Retina (tissue), 1 donor: Measurements from ENCODE around the gene TMEM117.
"Not testable (repeated sequence)": the region's sequence is repeated elsewhere in the genome, so short reads cannot be mapped to it uniquely, and the experiment has no call there.

ENCODE experiments used
- DNase-seq: peaks from one replicate; pipeline ENCODE4 v3.0.0-alpha.2; 2016

TMEM117 gene

DNA sequence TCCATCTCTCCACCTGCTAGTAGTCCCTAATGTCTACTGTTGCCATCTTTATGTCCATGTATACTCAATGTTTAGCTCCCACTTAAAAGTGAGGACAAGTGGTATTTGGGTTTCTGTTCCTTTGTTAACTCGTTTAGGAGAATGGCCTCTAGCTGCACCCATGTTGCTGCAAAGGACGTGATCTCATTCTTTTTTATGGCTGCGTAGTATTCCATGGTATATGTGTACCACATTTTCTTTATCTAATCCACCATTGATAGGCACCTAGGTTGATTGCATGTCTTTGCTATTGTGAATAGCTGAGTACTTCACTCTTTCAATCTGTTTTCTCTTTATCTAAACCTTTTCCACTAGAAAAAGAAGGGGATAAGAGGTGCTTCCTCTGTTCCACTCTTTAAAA is 130.0 kb downstream of the TMEM117 start:
- DNase-seq, result no peak

- DNase-seq, result no peak
Observed at GRCh38 chr12:43968736-43969135, 132.9 kb downstream of the TMEM117 start.

GRCh38 chr12:43969882-43970281 is 134.0 kb downstream of the TMEM117 start:
- DNase-seq, result no peak

GRCh38 chr12:43973385-43973784 is 137.5 kb downstream of the TMEM117 start:
- DNase-seq, result no peak

GRCh38 chr12:43973993-43974392 is 138.1 kb downstream of the TMEM117 start:
- no peak for DNase-seq

DNA sequence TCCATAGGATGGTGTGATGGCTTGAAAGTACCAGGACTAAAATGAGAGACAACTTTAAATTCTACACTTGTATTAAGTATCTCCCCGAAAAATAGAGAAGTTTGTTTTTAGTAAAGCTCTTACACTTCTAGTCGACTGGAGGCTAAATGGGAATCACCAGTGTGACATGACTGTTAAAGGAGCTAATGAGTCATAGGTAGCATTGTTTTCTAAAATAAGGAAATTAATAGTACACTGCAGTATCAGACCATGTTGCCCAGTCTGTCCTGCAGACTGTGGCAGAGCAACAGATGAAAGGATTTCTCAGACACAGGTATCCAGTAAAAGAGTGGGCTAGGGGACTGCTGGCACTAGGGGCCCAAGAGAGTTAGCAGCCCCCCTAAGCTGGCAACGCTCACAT is 140.1 kb downstream of the TMEM117 start:
- DNase-seq, result no peak

DNA sequence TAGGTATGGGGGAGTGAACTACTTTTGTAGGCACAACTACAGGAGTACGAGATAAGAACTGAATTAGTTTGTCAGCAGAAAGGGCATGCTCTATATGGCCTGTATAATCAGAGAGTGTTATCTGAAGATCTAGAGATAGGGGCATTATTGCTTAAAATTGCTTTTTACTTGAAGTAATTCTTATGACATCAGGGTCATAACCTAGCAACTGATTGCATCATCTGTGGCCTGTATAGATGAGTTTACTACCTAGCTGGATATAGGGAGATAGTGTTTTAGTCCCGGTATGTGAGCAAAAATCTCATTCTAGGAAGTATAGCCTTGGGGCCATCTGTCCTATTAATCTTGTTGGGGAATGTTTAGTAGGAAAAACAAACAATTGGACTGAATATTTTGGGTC is 142.7 kb downstream of the TMEM117 start:
- DNase-seq, result no peak

DNA sequence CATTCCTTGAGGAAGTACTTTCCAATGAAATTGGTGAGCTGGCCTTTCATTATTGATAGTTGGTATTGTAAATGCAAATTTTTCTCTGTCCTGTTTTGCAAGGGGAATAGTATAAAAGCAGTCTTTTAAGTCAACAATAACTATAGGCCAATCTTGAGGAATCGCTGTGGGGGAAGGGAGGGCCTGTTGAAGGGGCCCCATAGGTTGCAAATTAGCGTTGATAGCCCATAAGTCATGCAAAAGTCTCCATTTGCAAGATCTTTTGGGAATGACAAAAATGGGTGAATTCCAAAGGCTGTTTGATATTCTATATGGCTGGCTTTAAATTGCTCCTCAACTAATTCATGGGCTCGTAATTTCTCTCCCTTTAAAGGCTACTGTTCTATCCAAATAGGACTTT is 143.6 kb downstream of the TMEM117 start:
- no peak for DNase-seq

- DNase-seq, result no peak
Observed at GRCh38 chr12:43980627-43981191, 144.8 kb downstream of the TMEM117 start.

GRCh38 chr12:43981726-43982125 is 145.8 kb downstream of the TMEM117 start:
- DNase-seq, result no peak

DNA sequence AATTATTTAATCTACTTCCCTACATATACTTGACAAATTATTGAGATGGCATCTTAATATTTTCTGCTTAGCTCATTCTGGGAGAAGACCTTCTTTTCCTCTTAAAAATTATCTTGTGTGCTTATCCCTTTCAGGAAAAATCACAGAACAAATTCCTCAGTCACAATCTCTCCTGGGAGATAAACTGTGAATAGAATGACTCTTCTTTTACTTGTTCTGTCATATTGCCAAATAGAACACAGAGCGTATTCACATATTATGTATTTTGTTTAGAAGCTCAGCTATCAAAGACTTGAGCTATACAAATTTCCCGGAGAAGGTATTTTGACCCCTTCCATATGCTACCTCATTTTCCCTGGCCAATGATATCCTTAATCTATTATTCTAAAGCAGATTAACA is 146.7 kb downstream of the TMEM117 start:
- DNase-seq, result no peak

- DNase-seq, result no peak
Observed at GRCh38 chr12:43988838-43989560, 153.1 kb downstream of the TMEM117 start.

GRCh38 chr12:43992856-43993255 is 157.0 kb downstream of the TMEM117 start:
- DNase-seq, result no peak

DNA sequence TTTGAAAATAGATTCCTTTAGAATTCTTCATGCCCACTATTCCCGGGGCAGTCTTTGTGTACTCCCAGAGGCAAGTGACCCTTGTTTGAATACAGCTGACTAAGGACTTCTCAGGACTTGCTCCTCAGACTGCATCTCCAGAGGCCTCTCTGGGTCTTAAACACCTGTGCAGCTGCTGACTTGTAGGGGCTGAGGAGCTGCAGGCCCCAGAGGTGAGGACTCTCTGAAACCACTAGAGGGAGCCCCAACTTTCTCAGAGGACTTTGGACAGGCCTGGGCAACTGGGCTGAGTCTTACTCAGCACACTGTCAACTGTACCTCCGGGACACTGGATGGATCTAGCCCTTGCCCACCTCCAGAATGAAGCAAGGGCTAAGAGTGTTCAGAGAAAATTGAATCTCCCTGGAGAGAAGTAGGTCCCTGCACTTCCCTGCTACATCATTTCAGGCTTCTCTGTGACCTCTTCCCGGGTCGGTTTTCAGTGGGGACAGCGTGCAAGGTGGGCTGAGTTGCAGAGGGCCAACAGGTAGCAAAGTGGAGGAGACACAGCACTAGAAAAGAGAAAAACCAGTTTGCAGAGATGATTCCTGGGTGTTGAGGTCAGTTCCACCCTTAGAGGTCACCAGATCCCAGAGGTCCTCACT is 164.6 kb downstream of the TMEM117 start:
- no peak for DNase-seq

- no peak for DNase-seq
Observed at GRCh38 chr12:44002607-44003006, 166.7 kb downstream of the TMEM117 start.

DNA sequence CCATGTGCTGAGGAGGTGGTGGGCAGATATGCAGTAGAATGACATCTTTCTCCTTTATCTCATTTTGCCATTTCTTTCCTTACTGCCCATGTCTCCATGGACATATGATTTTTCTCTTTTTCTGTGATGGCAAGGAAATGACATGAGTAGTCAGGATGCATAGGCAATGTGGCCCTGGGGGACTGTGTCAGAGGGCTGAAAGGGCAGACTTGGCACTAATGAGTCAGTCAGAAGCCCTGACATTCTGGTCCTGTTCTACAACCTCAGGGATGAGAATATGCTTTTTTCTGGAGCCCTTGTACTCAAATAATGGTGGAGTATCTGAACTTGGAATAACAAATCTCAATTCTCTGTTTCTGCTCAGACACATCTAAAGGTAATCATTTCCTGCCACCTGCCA is 167.8 kb downstream of the TMEM117 start:
- DNase-seq, result no peak

DNA sequence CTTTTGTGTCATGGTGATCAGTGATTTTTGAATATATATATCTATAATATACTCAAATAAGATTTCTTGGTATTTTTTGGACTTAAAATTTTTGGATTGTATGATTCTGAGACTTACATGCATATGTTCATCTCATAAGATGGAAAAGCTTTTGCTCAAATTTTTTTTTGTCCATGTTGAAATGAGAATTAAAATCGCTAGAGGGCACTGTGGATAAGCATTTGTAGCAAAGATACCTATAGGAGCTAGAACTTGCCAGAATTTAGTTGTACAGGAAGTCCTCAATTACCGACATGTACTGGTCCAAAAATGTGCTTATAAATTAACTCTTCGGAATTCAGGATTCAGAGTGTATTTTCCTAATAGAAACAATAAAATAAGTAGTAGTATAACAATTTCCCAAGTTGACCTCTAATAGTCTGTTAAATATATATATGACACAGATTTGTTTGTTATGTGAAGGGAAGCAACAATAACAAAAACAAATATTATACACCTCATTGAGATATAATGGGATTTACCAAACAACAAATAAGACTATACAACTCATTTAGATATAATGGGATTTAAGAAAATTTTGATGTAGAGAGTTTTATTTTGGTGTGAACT is 179.6 kb downstream of the TMEM117 start:
- DNase-seq, result peak; percentile 42

DNA sequence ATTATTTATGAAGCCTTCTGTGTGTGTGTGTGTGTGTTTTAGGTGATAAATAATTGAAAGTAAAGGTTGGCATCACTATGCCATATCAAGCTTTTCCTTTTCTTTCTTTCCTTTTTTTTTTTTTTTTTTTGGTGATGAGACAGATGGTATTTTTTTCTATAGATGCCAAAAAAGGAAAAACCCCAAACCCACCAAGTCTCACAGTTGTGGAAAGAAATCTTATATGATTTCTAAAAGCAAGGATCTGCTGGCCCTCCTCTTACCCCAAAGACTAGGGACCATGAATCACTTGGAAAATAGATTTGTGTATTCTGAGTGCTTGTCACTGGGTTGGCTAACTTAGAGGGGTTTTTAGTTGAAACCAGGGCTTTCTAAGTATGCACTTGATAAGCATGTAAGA is 181.3 kb downstream of the TMEM117 start:
- no peak for DNase-seq

DNA sequence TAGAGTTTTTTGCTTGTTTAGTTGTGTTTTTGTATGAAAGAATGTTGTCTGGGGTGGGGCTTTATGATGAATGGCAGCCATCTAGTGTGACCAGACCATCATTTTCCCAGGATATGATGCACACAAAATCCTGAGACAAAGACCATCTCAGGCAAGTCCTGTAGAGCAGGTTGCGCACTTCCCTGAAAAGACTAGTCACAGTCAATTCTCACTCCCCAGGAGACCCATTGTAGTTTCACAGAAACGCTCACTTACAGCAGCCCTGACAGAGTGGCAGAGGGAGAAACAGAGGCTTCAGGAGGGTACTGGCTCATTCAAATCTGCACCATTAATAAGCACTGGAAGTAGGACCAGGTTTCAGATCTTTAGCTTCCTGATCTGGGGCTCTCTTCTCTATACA is 183.2 kb downstream of the TMEM117 start:
- no peak for DNase-seq

- no peak for DNase-seq
Observed at GRCh38 chr12:44020555-44020954, 184.7 kb downstream of the TMEM117 start.

GRCh38 chr12:44021471-44021971 is 185.6 kb downstream of the TMEM117 start:
- no peak for DNase-seq

DNA sequence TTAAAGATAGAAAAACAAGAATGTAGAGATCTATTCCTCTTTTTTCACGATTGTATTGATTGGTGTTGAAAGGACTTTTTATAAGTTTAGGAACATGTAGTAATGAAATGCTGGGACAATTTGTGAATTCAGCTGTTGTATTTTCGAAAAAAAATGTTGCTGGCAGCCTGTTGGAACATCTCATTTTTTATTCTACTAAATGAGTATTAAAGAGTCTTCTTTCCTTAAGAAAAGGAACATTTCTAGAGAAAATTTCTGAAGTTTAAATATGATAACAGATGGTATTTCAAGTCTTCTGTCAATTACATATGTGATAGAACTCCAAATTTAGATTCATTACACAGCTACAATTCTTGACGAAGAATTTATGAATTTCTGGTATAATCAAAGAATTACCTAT is 189.6 kb downstream of the TMEM117 start:
- no peak for DNase-seq

DNA sequence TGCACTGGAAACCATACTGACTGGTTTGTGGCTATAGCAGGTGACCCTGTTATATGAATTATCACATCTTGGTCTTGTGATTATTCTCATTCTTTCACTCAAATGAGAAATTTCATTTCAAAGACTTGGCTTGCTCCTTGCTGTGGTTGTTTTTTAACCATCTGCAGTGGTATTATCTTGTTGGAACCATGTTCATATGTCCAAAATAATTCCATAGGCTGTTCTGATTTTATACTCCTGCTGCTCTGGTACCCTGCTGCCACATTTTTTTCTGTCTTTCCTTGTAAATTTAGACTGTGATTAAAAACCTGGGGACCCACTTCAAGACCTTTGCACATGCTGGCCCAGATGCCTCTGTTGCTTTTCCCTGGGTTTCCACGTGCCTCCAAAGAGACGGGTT is 190.2 kb downstream of the TMEM117 start:
- DNase-seq, result no peak

GRCh38 chr12:44026926-44027325 is 191.0 kb downstream of the TMEM117 start:
- DNase-seq, result not testable (repeated sequence)
